PFSK-1 (cell line): ENCODE measurements around the gene MARCHF7.

Experiments used
- POLR2AphosphoS5 ChIP-seq: IDR thresholded peaks from 2 replicates; pipeline ENCODE4 v1.6.1; 2012; ENCODE audit warnings: low read depth, mild to moderate bottlenecking, control low read depth, low read length, moderate library complexity
- SIN3A ChIP-seq: IDR thresholded peaks from 2 replicates; pipeline ENCODE4 v1.6.1; 2012; ENCODE audit warnings: mild to moderate bottlenecking, low read length, moderate library complexity, borderline replicate concordance; ENCODE audit not compliant: insufficient read depth
- TAF1 ChIP-seq: IDR thresholded peaks from 2 replicates; pipeline ENCODE4 v1.6.1; 2012; ENCODE audit warnings: low read length, control low read depth, borderline replicate concordance; ENCODE audit not compliant: insufficient read depth
- TF ChIP-seq, protein P1 (sequence below), 2 experiments: IDR thresholded peaks; 2 replicates each; pipeline versions ENCODE4 v1.6.1 to v1.8.0; 2011 to 2012; ENCODE audit warnings: low read depth in 2 of 2, low read length in 2 of 2, control low read depth in 1 of 2, inconsistent platforms in 1 of 2, mild to moderate bottlenecking in 1 of 2, moderate library complexity in 1 of 2; ENCODE audit not compliant: insufficient read depth in 1 of 2

- TF ChIP-seq POLR2AphosphoS5: no peak
- TF ChIP-seq, protein P1, sequence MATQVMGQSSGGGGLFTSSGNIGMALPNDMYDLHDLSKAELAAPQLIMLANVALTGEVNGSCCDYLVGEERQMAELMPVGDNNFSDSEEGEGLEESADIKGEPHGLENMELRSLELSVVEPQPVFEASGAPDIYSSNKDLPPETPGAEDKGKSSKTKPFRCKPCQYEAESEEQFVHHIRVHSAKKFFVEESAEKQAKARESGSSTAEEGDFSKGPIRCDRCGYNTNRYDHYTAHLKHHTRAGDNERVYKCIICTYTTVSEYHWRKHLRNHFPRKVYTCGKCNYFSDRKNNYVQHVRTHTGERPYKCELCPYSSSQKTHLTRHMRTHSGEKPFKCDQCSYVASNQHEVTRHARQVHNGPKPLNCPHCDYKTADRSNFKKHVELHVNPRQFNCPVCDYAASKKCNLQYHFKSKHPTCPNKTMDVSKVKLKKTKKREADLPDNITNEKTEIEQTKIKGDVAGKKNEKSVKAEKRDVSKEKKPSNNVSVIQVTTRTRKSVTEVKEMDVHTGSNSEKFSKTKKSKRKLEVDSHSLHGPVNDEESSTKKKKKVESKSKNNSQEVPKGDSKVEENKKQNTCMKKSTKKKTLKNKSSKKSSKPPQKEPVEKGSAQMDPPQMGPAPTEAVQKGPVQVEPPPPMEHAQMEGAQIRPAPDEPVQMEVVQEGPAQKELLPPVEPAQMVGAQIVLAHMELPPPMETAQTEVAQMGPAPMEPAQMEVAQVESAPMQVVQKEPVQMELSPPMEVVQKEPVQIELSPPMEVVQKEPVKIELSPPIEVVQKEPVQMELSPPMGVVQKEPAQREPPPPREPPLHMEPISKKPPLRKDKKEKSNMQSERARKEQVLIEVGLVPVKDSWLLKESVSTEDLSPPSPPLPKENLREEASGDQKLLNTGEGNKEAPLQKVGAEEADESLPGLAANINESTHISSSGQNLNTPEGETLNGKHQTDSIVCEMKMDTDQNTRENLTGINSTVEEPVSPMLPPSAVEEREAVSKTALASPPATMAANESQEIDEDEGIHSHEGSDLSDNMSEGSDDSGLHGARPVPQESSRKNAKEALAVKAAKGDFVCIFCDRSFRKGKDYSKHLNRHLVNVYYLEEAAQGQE (IDR thresholded peaks at IDR 0.05; ENCODE audit: insufficient read depth in 1 of 2, low read depth in 2 of 2, low read length in 2 of 2): no peak
- no peak for TF ChIP-seq TAF1
- TF ChIP-seq SIN3A: no peak
These were observed 5.8 kb upstream of the MARCHF7 start for GRCh38 chr2:159706385-159706980.
